Suprapubic skin (tissue), 4 donors: Measurements from ENCODE around the gene HESX1. TPM values are rescaled to one million over a fixed set of nuclear protein-coding genes. Genes with fewer than 3 reads are reported as not detected.

Experiments
- DNase-seq, 2 donors: peaks; one replicate each; pipeline ENCODE4 v3.0.0-alpha.2; 2019; ENCODE audit warnings: low spot score in 2 of 2
- H3K27ac ChIP-seq: fragments of 200-600 bp; sonication (generic); one replicate; pipeline ENCODE4 v1.5.1; 2019
- H3K27me3 ChIP-seq: fragments of 200-600 bp; sonication (generic); one replicate; pipeline ENCODE4 v1.5.1; 2019
- H3K36me3 ChIP-seq: fragments of 200-600 bp; sonication (generic); one replicate; pipeline ENCODE4 v1.5.1; 2019
- H3K4me1 ChIP-seq: fragments of 200-600 bp; sonication (generic); one replicate; pipeline ENCODE4 v1.5.1; 2019
- H3K4me3 ChIP-seq: fragments of 200-600 bp; sonication (generic); one replicate; pipeline ENCODE4 v1.5.1; 2019; ENCODE audit warnings: mild to moderate bottlenecking
- H3K9me3 ChIP-seq: fragments of 200-600 bp; sonication (generic); one replicate; pipeline ENCODE4 v1.5.1; 2019
- EP300 ChIP-seq: sonication (generic); formaldehyde crosslinking; IDR thresholded peaks from one replicate; pipeline ENCODE4 v1.6.1; 2017; ENCODE audit warnings: antibody characterized with exemption
- POLR2A ChIP-seq, 2 donors: fragments of 450-650 bp; IDR thresholded peaks; one replicate each; pipeline ENCODE4 v1.6.1; 2017; ENCODE audit warnings: antibody characterized with exemption in 2 of 2, mild to moderate bottlenecking in 2 of 2, moderate library complexity in 2 of 2
- POLR2AphosphoS5 ChIP-seq, 3 donors: sonication (generic); formaldehyde crosslinking; IDR thresholded peaks; one replicate each; pipeline ENCODE4 v1.6.1; 2017; ENCODE audit warnings: antibody characterized with exemption in 3 of 3
- WGBS: methylation state at CpG from one replicate; pipeline ENCODE4 v1.1.5; 2018; 5-methylcytosine and 5-hydroxymethylcytosine counted together
- total RNA-seq, 4 donors: library from RNA; depleted of rRNA; stranded (reverse); fragments of >200 nt; gene quantifications; one replicate each; pipeline ENCODE4 v1.1.0, GENCODE V29; 2016
- TF ChIP-seq, protein P1 (sequence below), 2 donors: fragments of 200-600 bp in 1 of 2; fragments of 450-650 bp in 1 of 2; sonication (generic) in 1 of 2; IDR thresholded peaks; one replicate each; pipeline ENCODE4 v1.5.1; 2016 to 2019; ENCODE audit warnings: antibody characterized with exemption in 2 of 2, mild to moderate bottlenecking in 1 of 2, moderate library complexity in 1 of 2

The HESX1 gene
- total RNA-seq, 4 donors from 2014 or later, result 0.76 to 4.7 (median 0.89) TPM; not detected in 1

DNA sequence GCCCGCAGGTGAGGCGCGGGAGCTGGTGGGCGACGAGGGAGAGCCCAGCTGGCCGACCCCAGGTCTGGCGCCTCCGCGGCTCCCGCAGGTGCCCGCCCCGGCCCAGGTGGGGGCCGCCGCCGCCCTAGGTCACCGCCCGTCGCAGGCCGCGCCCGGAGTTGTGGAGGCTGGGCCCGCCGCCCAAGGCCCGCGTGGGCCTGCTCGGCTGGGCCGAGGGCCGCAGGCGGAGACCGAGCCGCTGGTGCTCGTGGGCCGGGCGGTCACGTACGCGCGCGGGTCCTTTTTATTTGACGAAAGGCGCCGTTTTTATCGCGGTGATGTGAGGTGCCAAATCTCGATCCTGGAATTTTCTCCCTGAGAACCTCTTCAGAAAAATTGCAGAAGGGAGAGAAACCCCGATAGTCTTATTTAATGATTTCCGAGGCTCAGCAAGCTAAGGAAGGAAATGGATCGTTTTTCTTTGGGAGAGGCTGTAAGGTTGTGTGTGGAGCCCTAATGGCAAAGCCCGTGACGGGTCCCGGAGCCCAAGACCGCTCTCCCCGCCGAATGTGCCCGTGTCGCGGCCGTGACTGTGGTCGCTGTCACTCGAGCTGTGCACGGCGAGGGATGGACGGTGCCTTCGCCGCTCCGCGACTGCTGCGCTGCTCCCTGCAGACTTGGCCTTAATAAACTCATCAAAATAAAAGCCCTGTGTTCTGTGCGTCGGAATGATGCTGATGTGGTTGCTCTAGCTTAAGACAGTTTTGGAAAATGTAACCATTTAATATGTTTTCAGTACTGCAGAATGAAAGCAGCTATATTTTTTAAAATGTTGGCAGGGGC, 28.4 kb upstream of the HESX1 start:
- DNase-seq, result peak in 1 of 2 donors; percentile 71
- H3K27ac ChIP-seq, result peak overlapping the region; percentile 97
- no peaks in the 10 kb centered on the region for H3K36me3 ChIP-seq
- H3K4me1 ChIP-seq, result peaks cover 33% of the 10 kb centered on the region
- H3K27me3 ChIP-seq, result no peaks in the 10 kb centered on the region
- WGBS, result 2% methylated on average over 28 of the region's 70 CpGs
- H3K4me3 ChIP-seq, result peak overlapping the region; percentile 97
- no peak for TF ChIP-seq POLR2A (IDR thresholded peaks at IDR 0.05)
- no peak for TF ChIP-seq EP300
- TF ChIP-seq, protein P1, sequence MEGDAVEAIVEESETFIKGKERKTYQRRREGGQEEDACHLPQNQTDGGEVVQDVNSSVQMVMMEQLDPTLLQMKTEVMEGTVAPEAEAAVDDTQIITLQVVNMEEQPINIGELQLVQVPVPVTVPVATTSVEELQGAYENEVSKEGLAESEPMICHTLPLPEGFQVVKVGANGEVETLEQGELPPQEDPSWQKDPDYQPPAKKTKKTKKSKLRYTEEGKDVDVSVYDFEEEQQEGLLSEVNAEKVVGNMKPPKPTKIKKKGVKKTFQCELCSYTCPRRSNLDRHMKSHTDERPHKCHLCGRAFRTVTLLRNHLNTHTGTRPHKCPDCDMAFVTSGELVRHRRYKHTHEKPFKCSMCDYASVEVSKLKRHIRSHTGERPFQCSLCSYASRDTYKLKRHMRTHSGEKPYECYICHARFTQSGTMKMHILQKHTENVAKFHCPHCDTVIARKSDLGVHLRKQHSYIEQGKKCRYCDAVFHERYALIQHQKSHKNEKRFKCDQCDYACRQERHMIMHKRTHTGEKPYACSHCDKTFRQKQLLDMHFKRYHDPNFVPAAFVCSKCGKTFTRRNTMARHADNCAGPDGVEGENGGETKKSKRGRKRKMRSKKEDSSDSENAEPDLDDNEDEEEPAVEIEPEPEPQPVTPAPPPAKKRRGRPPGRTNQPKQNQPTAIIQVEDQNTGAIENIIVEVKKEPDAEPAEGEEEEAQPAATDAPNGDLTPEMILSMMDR (IDR thresholded peaks at IDR 0.05), result no peak
- TF ChIP-seq POLR2AphosphoS5 (IDR thresholded peaks at IDR 0.05), result no peak
- H3K9me3 ChIP-seq, result no peaks in the 10 kb centered on the region

DNA sequence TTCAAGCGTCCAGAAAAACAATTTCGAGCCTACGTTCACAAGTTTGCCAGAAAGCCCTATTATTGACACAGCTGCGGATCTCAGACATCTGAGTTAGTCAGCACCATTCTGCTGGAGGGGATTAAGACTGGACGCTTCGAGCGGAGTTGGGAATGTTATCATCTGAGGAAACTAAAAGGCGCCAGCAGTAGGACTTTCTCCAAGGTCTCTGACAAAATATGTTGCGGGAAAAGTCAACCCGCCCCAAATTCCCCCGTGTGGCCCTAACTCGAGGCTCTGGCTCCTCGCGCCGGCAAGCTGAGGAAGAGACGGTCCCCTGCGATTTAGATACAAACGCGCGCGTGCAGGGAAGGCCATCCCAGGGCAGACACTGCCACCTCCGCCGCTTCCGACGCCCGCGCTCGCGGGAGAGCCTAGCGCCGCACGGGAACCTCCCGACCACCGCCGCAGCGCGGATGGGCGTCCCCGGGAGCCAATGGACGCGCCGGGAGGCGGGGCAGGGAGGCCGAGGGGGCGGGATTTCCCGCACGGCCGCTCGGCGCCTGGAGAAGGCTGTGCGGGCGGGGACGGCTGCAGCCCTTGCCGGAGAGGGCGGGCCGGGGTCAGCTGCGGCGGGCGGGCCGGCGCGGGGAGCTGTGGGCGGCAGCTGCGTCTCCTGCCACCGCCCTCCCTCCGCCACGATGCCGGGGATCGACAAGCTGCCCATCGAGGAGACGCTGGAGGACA, 27.6 kb upstream of the HESX1 start, which contains the start of gene APPL1:
Gene APPL1 (plus strand): TSS at position 526 of the 726 bp plus-strand sequence. CDS start 155 bp downstream, at position 681.
- no peaks in the 10 kb centered on the region for H3K9me3 ChIP-seq
- H3K27me3 ChIP-seq, result no peaks in the 10 kb centered on the region
- H3K4me1 ChIP-seq, result peaks cover 33% of the 10 kb centered on the region
- peak in 1 of 2 donors; percentile 68 for TF ChIP-seq POLR2A (IDR thresholded peaks at IDR 0.05)
- no peak for TF ChIP-seq EP300
- H3K36me3 ChIP-seq, result no peaks in the 10 kb centered on the region
- peak; percentile 88 to 92 for DNase-seq
- H3K4me3 ChIP-seq, result peak within 1 kb of the TSS; percentile 97
- peak within 1 kb of the TSS; percentile 97 for H3K27ac ChIP-seq
- under 1% methylated on average over 10 of the region's 71 CpGs for WGBS

DNA sequence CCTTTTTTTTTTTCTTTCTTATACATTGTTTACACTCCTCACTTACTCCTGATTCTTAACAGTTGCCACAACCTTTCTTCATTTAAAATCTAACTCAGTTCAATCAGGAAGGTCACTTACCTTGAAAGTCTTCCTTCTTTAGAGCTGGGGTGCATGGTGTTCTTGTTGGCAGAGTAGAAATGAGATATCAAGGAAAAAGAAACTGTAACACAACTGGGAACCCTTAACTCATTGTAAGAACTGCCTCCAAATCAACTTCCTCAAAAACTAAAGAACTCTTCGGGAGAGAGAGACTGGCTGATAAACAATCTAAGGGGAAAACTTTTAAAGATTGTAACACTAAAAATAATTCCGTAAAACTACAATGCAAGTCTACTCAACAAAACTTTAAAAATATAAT, 26.4 kb upstream of the HESX1 start:
- Histone ChIP-seq H3K4me1 (peaks cover 33% of the 10 kb centered on the region), H3K4me3 (no peak overlapping the region), H3K27me3 (no peaks in the 10 kb centered on the region), H3K9me3 (no peaks in the 10 kb centered on the region), H3K36me3 (no peaks in the 10 kb centered on the region), H3K27ac (no peak overlapping the region)
- TF ChIP-seq POLR2AphosphoS5 (IDR thresholded peaks at IDR 0.05) (no peak), POLR2A (IDR thresholded peaks at IDR 0.05) (no peak), EP300 (no peak)
- TF ChIP-seq, protein P1 (IDR thresholded peaks at IDR 0.05), result no peak
- no peak for DNase-seq
- WGBS, result 59% methylated on average over 2 of the region's 2 CpGs

DNA sequence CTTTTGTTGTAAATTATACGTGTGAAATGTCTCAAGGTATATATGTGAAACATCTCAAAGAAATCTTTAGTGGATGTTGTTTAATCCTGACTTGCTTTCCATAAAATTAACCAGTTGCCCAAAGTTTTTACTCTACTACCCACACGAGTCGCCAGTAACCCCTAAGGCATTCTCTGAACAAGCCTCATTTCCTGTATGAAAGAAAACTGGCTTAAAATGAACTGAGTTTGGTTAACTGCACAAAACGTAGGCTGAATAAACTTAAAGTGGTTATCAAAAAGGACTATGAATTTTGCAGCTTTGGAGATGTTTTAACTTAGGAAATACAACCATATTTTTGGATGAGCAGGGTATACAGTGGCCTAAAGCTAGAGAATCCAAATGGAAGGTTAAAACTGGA, 25.1 kb upstream of the HESX1 start:
- no peak for TF ChIP-seq EP300
- TF ChIP-seq POLR2A (IDR thresholded peaks at IDR 0.05), result no peak
- TF ChIP-seq POLR2AphosphoS5 (IDR thresholded peaks at IDR 0.05), result no peak
- TF ChIP-seq, protein P1 (IDR thresholded peaks at IDR 0.05), result no peak
- WGBS, result 55% methylated on average over 4 of the region's 4 CpGs
- H3K4me1 ChIP-seq, result peaks cover 22% of the 10 kb centered on the region

DNA sequence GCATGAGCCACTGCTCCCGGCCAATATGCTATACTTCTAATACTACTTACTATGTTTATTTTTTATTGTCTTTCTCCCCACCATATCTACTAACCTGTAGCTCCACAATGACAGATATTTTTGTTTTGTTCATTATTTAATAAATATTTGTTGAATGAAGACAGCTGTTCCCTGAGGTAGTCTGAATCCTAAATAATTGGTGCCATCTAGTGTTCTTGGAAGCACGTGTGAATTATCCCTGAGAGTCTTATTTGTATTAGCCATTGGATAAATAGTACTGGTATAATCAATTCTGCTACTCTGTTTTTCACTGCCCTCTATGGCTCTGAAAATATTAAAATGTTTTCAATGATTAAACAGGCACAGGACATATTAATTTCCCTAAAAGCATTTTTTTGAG, 22.1 kb upstream of the HESX1 start:
- no peak overlapping the region for H3K4me3 ChIP-seq
- no peak for DNase-seq
- H3K4me1 ChIP-seq, result peaks cover 4% of the 10 kb centered on the region
- H3K36me3 ChIP-seq, result no peaks in the 10 kb centered on the region
- no peaks in the 10 kb centered on the region for H3K27me3 ChIP-seq
- WGBS, result 60% methylated on average over 2 of the region's 2 CpGs
- TF ChIP-seq POLR2AphosphoS5 (IDR thresholded peaks at IDR 0.05) (no peak), EP300 (no peak), POLR2A (IDR thresholded peaks at IDR 0.05) (no peak)
- TF ChIP-seq, protein P1 (IDR thresholded peaks at IDR 0.05), result no peak
- no peak overlapping the region for H3K27ac ChIP-seq
- H3K9me3 ChIP-seq, result no peaks in the 10 kb centered on the region

More for the DNA sequence above, 25.1 kb upstream of the HESX1 start:
- H3K9me3 ChIP-seq, result no peaks in the 10 kb centered on the region
- no peak overlapping the region for H3K27ac ChIP-seq
- H3K4me3 ChIP-seq, result no peak overlapping the region
- no peaks in the 10 kb centered on the region for H3K36me3 ChIP-seq
- no peak for DNase-seq
- no peaks in the 10 kb centered on the region for H3K27me3 ChIP-seq
